ENCODE results near the gene TMEM114.
"Not testable (repeated sequence)": the region's sequence is repeated elsewhere in the genome, so short reads cannot be mapped to it uniquely, and the experiment has no call there.

The TMEM114 gene

GRCh38 chr16:8576141-8577004, 13.9 kb downstream of the TMEM114 start:
- no peak for TF ChIP-seq CTCF (IDR thresholded peaks at IDR 0.05; ENCODE audit: low read depth, low read length)
- H3K4me1 ChIP-seq: no peaks in the 10 kb centered on the region
- H3K4me3 ChIP-seq (ENCODE audit: low read depth, low read length): no peak overlapping the region
- no peaks in the 10 kb centered on the region for H3K9me3 ChIP-seq
- DNase-seq: no peak
- 0 out of 2 replicates have a peak, but pooled peaks cover 8% of the 10 kb centered on the region for H3K27me3 ChIP-seq
- H3K36me3 ChIP-seq: no peaks in the 10 kb centered on the region

- H3K4me1 ChIP-seq: no peaks in the 10 kb centered on the region
- TF ChIP-seq CTCF (IDR thresholded peaks at IDR 0.05; ENCODE audit: low read depth, low read length): no peak
Measured at GRCh38 chr16:8575399-8575798, 14.9 kb downstream of the TMEM114 start.

GRCh38 chr16:8572919-8573724, 17.2 kb downstream of the TMEM114 start:
- Histone ChIP-seq H3K36me3 (no peaks in the 10 kb centered on the region), H3K4me3 (ENCODE audit: low read depth, low read length) (peak overlapping the region; percentile 43), H3K27me3 (0 out of 2 replicates have a peak, but pooled peaks cover 8% of the 10 kb centered on the region), H3K4me1 (no peaks in the 10 kb centered on the region), H3K9me3 (no peaks in the 10 kb centered on the region)
- no peak for DNase-seq
- TF ChIP-seq CTCF (IDR thresholded peaks at IDR 0.05; ENCODE audit: low read depth, low read length): peak; percentile 67

More at GRCh38 chr16:8575399-8575798, 14.9 kb downstream of the TMEM114 start:
- no peak for DNase-seq
- H3K36me3 ChIP-seq: no peaks in the 10 kb centered on the region
- H3K27me3 ChIP-seq: 0 out of 2 replicates have a peak, but pooled peaks cover 8% of the 10 kb centered on the region
- no peaks in the 10 kb centered on the region for H3K9me3 ChIP-seq
- no peak overlapping the region for H3K4me3 ChIP-seq (ENCODE audit: low read depth, low read length)

GRCh38 chr16:8572063-8572918, 18.0 kb downstream of the TMEM114 start:
- 0 out of 2 replicates have a peak, but pooled peaks cover 5% of the 10 kb centered on the region for H3K27me3 ChIP-seq
- DNase-seq: no peak
- H3K4me1 ChIP-seq: no peaks in the 10 kb centered on the region
- no peaks in the 10 kb centered on the region for H3K9me3 ChIP-seq
- no peaks in the 10 kb centered on the region for H3K36me3 ChIP-seq
- TF ChIP-seq CTCF (IDR thresholded peaks at IDR 0.05; ENCODE audit: low read depth, low read length): no peak
- no peak overlapping the region for H3K4me3 ChIP-seq (ENCODE audit: low read depth, low read length)

- no peak for TF ChIP-seq CTCF (IDR thresholded peaks at IDR 0.05; ENCODE audit: low read depth, low read length)
- no peak overlapping the region for H3K4me3 ChIP-seq (ENCODE audit: low read depth, low read length)
- H3K36me3 ChIP-seq: no peaks in the 10 kb centered on the region
- 0 out of 2 replicates have a peak, but pooled peaks cover under 1% of the 10 kb centered on the region for H3K27me3 ChIP-seq
- H3K9me3 ChIP-seq: no peaks in the 10 kb centered on the region
- H3K4me1 ChIP-seq: no peaks in the 10 kb centered on the region
- DNase-seq: no peak
Measured at GRCh38 chr16:8571061-8571596, 19.2 kb downstream of the TMEM114 start.

- not testable (repeated sequence) for H3K27me3 ChIP-seq; DNase-seq; H3K4me1 ChIP-seq; H3K9me3 ChIP-seq; H3K36me3 ChIP-seq; H3K4me3 ChIP-seq (ENCODE audit: low read depth, low read length)
Measured at GRCh38 chr16:8570393-8570792, 19.9 kb downstream of the TMEM114 start.
